ENCODE results near the gene DHX16.

DNA sequence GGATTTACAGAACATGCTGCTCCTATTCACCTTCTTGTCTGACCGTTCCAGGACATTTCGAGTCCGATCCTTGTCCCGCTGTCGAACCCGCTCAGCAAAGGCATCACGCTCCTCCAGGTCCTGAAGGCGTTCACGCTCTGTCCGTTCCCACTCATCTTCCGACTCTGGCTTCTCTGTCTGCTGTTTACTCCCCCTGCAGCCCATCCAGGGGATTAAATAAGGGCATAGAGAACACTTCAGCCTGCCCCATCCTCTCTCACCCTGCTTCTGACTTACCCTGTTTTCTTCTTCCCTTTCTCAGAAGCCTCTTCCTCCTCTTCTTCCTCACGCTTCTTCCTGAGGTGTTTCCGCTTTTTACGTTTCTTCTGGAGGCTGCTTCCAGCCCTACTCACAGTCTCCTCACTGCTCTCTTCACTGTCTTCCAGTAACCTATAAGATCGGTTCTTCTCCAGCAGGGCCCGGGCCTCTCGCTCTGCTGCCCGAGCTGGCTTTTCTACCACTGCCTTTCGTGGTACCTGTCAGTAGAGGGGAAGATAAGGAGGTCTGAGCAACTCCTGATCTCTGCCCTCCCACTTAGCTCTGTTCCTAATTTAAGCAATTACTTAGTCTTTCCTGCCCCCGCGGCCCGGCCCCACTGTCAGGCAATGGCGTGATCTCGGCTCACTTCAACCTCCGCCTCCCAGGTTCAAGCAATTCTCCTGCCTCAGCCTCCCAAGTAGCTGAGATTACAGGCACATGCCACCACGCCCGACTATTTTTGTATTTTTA is 1.9 kb downstream of the DHX16 start:
- TF ChIP-seq, protein P1, sequence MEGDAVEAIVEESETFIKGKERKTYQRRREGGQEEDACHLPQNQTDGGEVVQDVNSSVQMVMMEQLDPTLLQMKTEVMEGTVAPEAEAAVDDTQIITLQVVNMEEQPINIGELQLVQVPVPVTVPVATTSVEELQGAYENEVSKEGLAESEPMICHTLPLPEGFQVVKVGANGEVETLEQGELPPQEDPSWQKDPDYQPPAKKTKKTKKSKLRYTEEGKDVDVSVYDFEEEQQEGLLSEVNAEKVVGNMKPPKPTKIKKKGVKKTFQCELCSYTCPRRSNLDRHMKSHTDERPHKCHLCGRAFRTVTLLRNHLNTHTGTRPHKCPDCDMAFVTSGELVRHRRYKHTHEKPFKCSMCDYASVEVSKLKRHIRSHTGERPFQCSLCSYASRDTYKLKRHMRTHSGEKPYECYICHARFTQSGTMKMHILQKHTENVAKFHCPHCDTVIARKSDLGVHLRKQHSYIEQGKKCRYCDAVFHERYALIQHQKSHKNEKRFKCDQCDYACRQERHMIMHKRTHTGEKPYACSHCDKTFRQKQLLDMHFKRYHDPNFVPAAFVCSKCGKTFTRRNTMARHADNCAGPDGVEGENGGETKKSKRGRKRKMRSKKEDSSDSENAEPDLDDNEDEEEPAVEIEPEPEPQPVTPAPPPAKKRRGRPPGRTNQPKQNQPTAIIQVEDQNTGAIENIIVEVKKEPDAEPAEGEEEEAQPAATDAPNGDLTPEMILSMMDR (IDR thresholded peaks at IDR 0.05), result no peak
- no peak for TF ChIP-seq POLR2A (IDR thresholded peaks at IDR 0.05)
- no peak for TF ChIP-seq EP300 (IDR thresholded peaks at IDR 0.05)
- TF ChIP-seq POLR2AphosphoS5 (IDR thresholded peaks at IDR 0.05), result no peak

All from stomach (tissue), 4 donors.